GM12875 (cell line): ENCODE data around the gene CLDN15.

Source experiments
- H3K4me3 ChIP-seq: one replicate; pipeline ENCODE4 v1.5.1; 2011; ENCODE audit warnings: low read depth, low read length, control low read depth
- TF ChIP-seq, protein P1 (sequence below): IDR thresholded peaks from 2 replicates; pipeline ENCODE4 v1.5.1; 2011; ENCODE audit warnings: low read depth, mild to moderate bottlenecking, control low read depth, inconsistent platforms, low read length, moderate library complexity, borderline replicate concordance; ENCODE audit not compliant: insufficient read depth

The CLDN15 gene

DNA sequence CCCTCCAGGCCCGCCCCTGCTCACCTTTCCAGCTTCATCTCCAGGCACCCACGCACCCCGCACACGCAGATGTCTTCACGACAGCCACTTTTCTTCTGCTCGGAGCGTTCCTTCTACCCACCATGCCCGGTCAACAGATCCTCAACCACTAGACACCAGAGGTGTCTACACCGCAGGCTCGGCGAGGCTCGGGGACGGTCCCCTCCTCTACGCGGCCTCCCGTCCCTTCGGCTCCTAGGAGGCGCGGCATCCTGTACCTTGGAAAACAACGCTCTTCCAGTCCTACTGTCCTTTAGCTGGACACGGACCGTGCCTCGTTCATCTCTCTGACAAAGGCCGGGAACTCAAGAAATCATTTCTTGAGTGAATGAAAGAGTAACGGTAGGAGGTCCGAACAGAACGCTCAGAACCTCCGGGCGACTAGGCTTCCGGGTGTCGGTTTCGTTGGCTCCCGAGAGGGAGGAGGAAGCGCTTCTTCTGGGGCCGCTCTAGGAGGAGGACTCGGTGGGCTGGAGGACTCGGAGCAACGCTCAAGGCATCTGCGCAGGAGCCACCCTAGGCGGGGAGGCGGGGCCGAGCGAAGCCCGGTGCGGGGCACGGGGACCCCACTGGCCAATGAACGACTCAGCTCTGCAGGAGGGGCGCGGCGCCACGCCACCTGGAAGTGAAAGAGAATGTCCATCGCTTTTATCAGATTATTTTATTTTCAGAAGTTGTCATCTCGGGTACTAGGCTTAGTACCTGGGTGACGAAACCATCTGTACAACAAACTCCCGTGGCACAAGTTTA, 14.5 kb upstream of the CLDN15 start:
- H3K4me3 ChIP-seq, result peak overlapping the region; percentile 91
- TF ChIP-seq, protein P1, sequence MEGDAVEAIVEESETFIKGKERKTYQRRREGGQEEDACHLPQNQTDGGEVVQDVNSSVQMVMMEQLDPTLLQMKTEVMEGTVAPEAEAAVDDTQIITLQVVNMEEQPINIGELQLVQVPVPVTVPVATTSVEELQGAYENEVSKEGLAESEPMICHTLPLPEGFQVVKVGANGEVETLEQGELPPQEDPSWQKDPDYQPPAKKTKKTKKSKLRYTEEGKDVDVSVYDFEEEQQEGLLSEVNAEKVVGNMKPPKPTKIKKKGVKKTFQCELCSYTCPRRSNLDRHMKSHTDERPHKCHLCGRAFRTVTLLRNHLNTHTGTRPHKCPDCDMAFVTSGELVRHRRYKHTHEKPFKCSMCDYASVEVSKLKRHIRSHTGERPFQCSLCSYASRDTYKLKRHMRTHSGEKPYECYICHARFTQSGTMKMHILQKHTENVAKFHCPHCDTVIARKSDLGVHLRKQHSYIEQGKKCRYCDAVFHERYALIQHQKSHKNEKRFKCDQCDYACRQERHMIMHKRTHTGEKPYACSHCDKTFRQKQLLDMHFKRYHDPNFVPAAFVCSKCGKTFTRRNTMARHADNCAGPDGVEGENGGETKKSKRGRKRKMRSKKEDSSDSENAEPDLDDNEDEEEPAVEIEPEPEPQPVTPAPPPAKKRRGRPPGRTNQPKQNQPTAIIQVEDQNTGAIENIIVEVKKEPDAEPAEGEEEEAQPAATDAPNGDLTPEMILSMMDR, result no peak

DNA sequence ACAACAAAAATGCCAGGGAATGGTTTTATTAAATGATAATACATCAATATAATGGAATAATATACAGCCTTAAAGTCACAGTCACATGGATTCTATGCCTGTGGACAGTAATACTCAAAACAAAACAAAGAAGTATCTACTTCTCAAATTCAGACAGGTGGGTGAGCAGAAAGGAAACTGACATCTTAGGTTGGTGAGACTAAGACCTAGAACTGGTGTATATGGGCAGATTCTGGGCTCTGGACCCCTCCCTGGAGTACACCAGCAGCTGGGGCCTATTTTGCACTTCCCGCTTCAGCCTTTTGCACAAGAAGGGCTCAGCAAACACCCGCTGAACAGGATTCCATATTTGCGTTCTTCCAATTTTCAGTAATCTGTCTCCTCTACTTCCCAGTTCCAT, 12.7 kb upstream of the CLDN15 start:
- TF ChIP-seq, protein P1, result no peak

DNA sequence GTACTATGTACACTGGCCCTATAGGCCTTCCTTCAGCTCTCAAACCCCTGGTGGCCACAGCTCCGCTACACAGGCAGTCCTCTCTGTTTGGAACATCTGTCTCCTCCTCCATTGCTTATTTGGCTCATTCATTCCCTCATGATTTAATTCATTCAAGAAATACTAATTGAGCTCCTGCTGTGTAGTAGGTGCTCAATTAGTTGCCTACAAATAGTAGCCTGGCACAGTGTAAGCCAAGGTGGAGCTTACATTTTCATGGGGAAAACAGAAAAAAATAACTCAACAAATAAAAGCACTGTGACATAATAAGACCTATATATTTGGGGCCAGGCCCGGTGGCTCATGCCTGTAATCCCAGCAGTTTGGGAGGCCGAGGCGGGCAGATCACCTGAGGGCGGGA, 10.7 kb upstream of the CLDN15 start:
- TF ChIP-seq, protein P1, result no peak
- no peak overlapping the region for H3K4me3 ChIP-seq

More for the DNA sequence above, 12.7 kb upstream of the CLDN15 start:
- H3K4me3 ChIP-seq, result no peak overlapping the region

DNA sequence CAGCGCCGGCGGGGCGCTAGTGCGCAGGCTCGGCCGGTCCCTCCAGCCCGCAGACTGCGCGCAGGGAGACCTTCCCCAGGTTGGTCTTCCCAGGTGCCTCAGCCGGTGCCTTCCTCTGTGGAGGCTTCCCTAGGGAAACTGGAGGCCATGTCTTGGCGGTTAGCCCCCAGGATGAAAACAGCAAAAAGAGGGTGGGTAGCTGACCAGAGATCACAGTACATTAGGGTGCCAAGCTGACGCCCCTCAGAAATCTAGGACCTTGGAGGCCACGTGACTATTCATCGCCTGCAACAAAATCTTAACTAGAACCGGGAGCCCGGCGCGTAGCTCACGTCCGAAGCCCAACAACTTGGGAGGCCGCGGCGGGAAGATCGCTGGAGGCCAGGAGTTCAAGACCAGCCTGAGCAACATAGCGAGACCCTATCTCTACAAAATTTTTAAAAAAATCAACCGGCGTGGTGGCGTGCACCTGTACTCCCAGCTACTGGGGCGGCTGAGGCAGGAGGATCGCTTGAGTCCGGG, 7.6 kb upstream of the CLDN15 start:
- TF ChIP-seq, protein P1, result no peak
- H3K4me3 ChIP-seq, result peak overlapping the region; percentile 64

DNA sequence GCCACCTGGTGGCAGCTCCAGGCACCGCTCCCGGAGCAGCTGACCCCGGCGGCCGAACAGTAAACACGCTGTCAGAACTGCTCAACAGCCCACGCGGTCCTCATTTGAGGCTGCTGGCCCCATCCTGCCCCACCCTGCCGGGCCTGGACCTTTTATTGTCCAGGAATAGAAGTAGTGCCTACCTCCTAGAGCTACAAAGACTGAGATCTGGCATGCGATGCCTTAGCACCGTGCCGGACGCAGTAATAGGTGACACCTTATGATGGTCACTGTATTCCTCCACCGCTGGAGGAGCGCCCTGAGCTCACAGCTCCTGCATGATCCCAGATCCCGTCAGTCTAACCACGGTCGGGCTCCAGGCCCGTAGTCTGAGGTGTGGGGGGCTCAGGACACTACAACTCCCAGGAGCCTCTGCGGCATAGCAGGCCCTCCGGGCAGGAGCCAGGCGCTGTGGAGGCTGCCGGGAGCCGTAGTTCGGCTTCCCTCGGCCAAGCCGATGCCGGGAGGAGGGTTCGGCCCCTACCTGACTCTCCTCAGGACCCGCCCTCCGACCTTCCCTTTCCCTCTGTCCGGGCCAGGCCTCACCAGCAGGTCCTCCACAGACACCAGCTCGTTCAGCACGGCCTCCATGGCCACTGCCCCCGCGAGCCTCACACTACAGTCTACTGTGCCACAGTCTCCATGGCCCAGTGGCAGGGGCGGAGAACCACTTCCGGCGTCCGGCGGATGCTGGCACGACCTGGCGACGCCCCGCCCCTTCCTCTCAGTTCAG, 7.0 kb upstream of the CLDN15 start, which contains the start of gene FIS1:
FIS1 (minus strand) TSS at position 707 of the 772 bp plus-strand sequence; CDS start at position 630, 77 bp downstream.
- H3K4me3 ChIP-seq, result peak within 1 kb of the TSS; percentile 64
- TF ChIP-seq, protein P1, result peak; percentile 93

DNA sequence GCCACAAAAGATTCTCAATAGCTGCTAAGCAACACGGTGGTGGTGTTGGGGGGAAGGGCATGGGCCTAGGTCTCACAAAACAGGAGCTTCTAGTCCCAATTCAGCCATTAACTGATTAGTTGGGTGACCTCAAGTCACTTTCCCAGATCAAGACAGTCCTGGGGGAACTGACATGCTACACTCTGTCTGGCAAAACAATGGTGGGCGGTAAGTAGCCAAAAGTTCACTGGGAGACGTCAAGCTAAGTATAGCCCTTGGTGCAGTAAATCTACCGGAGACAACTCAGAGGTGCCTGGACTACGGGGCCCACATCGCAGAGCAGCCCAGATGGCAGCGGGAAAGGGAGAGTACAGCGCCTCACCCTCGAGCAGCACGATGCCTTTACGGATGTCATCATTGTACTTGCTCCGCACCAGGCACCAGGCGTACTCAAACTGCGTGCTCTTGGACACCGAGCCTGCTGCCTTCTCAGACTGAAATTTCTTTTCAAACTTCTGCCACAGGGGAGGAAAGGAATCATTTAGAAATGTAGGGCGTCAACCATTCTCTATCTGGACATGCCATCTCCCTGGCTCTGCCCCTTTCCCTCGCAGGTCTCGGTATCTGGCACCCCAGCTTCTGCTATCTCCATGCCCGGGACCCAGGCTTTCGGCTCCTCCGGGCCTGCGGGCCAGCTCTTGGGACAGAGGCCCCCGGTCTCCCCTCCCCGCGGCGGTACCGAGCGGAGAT, 6.2 kb upstream of the CLDN15 start:
- H3K4me3 ChIP-seq, result peak overlapping the region; percentile 64
- TF ChIP-seq, protein P1, result no peak
